Stimulated activated CD8-positive, alpha-beta memory T cell treated with anti-CD3 and anti-CD28 coated beads, Interleukin-12 subunit alpha, Interleukin-12 subunit beta, amount 100 ng/mL, for 24 hours (primary cell): ENCODE results near the gene WASF2.
A peak's percentile ranks its signal among the peaks of the same experiment; 100 is the strongest.

Source experiments
- DNase-seq: peaks from one replicate; pipeline ENCODE4 v3.0.0-alpha.2; 2020; ENCODE audit errors: extremely low read depth

WASF2 gene

GRCh38 chr1:27358038-27358927 lies 131.7 kb downstream of the WASF2 start:
- no peak for DNase-seq

DNA sequence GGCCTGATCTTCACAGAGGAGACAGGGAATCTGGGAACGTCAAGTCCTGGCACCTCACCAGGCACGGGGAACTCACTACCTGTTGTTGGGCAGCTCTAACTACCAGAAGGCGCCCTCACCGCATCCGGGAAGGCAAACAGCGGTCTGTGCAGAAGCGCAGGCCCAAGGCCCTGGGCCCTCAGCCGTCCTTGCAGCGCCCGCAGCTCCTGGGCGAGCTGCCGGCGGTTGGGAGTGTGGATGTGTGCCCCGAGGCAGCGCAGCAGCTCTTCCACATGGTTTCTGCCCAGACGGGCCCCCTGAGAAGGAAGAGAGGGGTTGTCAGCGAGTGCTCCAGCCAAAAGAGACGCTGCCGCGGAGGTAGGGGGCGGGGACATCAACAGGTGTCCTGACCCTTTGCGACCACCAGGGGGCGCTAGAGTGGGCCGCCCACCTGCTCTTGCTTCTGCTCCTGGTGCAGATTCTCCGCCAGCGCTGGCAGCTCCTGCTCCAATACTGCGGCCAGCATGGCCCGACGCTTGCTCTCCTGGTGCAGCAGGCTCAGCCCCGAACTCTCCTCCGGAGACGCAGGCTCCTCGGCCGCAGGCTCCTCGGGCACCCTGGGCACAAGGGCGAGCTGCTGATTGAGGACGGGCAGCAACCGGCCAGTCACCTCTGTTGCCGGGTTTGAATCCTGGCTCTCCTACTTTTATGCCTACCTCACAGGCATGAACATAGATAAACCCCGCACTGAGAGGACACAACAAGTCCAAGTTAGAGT lies 132.5 kb downstream of the WASF2 start:
- peak; percentile 48 for DNase-seq

- DNase-seq = no peak
Observed at GRCh38 chr1:27356619-27357280, 133.2 kb downstream of the WASF2 start.

GRCh38 chr1:27356277-27356618 lies 133.7 kb downstream of the WASF2 start:
- no peak for DNase-seq

DNA sequence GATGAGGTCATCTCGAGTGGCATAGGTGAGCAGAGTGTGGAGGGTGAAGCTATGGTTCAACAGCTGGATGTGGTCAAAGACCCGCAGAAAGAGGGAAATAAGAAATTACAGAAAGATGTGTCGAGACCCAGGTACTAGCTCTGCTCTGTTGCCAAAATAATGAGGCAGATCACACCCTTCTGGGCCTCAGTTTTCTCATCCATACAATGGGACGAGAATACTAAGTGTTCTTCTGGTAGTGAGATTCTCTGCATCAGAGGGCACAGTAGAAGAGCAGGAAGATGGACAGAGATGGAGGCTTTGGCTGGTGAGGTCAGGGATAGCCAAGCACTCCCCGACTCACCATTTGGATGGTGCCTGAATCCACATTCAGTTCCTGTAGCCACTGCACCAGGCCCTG lies 134.3 kb downstream of the WASF2 start:
- no peak for DNase-seq
